ENCODE measurements around the gene GNAS-AS1.

GRCh38 chr20:58853466-58853865 lies 2.8 kb upstream of the GNAS-AS1 start:
- TF ChIP-seq CTCF (IDR thresholded peaks at IDR 0.05): no peak
- TF ChIP-seq ZFX (IDR thresholded peaks at IDR 0.05; ENCODE audit: borderline replicate concordance): no peak
